SK-N-SH (cell line): Measurements from ENCODE around the gene C1orf232.

Experiments used
- EP300 ChIP-seq, 2 experiments: IDR thresholded peaks; 2 replicates each; pipeline versions ENCODE4 v1.4.0 to v1.6.1; 2012; ENCODE audit warnings: borderline replicate concordance in 1 of 2, low read depth in 1 of 2, low read length in 1 of 2
- TF ChIP-seq, protein P1 (sequence below): fragments of 200-600 bp; sonication (generic); IDR thresholded peaks from 2 replicates; pipeline ENCODE4 v1.6.1; 2017; ENCODE audit warnings: antibody characterized with exemption, mild to moderate bottlenecking, moderate library complexity
- TF ChIP-seq, protein P2 (sequence below): IDR thresholded peaks from 2 replicates; pipeline ENCODE4; 2012

DNA sequence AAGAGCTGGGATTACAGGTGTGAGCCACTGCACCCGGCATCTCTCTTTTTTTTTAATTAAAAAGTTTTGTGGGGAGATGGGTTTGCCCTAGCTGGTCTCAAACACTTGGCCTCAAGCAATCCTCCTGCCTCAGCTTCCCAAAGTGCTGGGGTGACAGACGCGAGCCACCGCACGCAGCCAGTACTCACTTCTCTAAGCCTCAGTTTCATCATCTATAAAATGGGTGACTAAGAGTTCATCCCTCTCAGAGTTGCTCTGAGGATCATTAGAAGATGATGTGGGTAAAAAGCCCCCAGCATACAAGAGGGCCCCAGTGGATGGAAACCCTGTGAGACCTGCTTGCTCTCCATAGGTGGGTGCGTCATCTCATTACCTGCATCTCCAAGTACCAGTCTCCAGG is 19.1 kb upstream of the C1orf232 start:
- TF ChIP-seq, protein P1, sequence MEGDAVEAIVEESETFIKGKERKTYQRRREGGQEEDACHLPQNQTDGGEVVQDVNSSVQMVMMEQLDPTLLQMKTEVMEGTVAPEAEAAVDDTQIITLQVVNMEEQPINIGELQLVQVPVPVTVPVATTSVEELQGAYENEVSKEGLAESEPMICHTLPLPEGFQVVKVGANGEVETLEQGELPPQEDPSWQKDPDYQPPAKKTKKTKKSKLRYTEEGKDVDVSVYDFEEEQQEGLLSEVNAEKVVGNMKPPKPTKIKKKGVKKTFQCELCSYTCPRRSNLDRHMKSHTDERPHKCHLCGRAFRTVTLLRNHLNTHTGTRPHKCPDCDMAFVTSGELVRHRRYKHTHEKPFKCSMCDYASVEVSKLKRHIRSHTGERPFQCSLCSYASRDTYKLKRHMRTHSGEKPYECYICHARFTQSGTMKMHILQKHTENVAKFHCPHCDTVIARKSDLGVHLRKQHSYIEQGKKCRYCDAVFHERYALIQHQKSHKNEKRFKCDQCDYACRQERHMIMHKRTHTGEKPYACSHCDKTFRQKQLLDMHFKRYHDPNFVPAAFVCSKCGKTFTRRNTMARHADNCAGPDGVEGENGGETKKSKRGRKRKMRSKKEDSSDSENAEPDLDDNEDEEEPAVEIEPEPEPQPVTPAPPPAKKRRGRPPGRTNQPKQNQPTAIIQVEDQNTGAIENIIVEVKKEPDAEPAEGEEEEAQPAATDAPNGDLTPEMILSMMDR, result no peak
- TF ChIP-seq, protein P2, sequence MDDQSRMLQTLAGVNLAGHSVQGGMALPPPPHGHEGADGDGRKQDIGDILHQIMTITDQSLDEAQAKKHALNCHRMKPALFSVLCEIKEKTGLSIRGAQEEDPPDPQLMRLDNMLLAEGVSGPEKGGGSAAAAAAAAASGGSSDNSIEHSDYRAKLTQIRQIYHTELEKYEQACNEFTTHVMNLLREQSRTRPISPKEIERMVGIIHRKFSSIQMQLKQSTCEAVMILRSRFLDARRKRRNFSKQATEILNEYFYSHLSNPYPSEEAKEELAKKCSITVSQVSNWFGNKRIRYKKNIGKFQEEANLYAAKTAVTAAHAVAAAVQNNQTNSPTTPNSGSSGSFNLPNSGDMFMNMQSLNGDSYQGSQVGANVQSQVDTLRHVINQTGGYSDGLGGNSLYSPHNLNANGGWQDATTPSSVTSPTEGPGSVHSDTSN, result no peak
- no peak for TF ChIP-seq EP300 (IDR thresholded peaks at IDR 0.05; ENCODE audit: borderline replicate concordance in 1 of 2, low read depth in 1 of 2, low read length in 1 of 2)
